Stimulated activated CD8-positive, alpha-beta memory T cell treated with anti-CD3 and anti-CD28 coated beads, Interleukin-15, amount 100 ng/mL, for 24 hours (primary cell): Measurements from ENCODE around the gene CEPT1.

Experiments used
- DNase-seq: peaks from one replicate; pipeline ENCODE4 v3.0.0-alpha.2; 2020; ENCODE audit warnings: low read depth

The CEPT1 gene

DNA sequence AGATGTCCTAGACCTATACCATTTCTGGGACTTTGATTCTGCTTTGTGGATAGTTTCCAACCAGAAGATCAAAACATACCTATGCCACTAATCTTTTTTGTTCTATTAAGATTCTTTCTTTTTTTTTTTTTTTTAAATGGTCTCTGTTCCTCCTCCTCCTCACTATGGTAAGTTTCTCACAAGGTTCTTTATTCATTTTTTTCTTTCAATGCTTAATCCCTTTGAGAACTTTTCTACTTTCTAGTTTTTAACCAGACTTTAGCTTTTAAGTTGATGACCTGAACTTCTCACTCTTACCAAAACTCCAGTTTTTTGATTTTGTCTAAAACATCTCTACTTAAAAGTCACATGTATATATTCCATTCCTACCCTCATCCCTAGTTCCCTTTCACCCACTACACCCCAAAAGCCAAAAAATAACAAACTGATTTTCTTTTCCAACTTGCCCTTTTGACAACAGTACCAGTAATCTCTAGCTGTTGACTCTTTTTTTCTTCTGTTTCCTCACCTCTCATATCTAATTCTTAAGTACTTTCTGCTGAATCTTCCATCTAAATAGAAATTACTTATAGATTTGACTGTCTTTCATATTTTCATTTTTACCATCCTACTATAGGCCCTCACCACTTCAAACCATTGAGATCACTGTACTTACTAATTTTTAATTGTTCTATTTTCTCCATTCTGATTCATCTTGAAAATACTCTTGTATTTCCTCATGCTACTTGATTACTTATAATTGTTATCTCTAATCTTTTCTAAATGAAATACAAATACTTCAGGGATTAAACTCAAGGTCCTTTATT is 6.1 kb downstream of the CEPT1 start:
- no peak for DNase-seq

DNA sequence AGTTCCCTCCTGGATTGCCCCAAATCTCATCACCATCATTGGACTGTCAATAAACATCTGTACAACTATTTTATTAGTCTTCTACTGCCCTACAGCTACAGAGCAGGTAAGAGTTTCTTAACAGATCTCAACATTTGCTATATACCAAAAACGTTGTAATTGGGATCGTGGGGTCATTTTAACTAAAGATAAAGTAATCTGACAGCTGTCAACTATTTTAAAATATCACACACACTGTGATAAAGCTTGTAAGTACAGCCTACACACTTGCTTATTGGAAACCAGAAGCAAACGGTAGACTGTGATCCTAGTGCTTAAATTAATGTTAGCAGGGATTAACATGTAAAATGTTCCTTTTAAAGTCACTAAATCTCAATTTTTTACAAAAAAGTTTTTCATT is 7.9 kb downstream of the CEPT1 start:
- DNase-seq, result no peak

DNA sequence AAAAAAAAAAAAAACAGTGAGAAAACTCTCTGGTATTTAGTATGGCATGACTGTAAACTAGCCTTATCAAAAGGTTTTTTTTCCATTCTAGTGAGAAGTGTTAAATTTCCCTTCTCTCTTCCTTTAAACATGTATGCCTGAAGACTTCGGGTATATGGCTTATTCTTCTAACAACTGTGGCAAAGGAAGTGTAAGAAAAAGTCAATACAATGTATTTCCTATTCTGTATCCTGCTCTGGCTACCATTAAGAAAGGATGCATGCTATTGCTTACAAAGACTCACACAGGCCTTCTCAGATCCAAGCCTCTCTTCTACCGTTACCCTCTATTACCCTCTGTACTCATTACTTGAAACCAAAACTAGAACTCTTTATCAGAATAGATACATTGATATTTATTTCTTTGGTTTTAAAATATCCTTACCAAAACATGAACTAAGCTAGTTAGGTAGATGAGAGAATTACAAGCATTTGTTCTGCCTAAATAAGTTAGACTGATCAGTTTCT is 8.4 kb downstream of the CEPT1 start:
- no peak for DNase-seq

DNA sequence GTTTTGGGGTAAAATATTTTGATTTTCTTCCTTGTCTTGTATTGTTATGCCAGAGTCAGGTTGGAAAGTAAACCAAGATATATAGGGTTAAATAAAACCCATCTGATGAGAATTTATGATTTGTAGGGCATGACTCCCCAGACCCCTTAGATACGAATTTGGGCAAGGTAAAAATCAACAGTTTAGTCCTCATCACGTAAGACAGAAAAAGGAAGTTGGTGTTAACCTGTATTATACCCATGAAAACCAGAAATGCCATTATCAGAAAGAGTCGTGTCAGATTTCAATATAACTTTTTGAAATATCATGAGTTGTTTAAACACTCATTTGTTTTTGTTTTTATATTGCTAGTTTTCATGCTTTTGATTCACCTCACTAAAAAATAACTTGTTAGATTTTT is 11.8 kb downstream of the CEPT1 start:
- DNase-seq, result no peak

DNA sequence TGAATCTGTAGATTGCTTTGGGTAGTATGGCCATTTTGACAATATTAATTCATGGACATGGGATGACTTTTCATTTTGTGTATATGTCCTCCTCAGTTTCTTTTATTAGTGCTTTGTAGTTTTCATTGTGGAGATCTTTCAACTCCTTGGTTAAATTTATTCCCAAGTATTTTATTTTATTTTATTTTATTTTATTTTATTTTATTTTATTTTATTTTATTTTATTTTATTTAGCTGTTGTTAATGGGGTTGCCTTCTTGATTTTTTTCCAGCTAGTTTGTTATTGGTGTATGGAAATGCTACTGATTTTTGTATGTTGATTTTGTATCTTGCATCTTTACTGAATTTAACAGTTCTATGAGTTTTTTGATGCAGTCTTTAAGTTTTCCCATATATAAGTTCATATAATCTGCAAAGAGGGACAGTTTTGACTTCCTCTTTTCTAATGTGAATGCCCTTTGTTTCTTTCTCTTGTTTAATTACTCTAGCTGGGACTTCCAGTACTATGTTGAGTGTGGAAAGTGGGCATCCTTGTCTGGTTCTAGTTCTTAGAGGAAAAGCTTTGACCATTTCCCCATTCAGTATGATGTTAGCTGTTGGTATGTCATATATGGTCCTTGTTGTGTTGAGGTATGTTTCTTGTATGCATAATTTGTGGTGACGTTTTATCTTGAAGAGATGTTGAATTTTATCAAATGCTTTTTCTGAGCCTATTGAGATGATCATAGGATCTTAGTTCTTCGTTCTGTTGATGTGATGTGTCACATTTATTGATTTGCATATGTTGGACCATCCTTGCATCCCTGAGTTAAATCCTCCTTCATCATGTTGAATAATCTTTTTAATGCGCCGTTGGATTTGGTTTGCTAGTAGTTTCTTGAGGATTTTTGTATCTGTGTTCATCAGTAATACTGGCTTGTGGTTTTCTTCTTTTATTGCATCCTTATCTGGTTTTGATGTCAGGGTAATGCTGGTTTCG is 14.3 kb downstream of the CEPT1 start:
- DNase-seq, result no peak

DNA sequence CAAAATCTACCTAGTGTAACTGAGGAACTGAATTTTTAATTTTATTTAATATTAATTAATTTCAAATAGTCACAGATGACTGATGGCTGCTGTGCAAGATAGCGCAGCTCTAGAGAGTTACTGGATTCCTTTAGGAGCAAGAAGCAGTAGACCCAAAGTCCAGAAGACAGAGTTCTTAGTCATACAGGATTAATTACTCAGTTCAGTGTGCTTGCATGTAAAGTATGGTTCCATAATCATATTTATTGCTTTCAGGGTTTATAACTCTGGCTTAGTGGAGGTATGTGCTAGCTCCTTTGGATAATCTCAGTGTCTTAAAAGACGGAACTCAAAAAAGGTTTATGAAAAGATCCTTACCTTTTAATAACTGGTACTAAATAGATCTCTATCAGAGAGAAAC is 17.4 kb downstream of the CEPT1 start:
- no peak for DNase-seq

DNA sequence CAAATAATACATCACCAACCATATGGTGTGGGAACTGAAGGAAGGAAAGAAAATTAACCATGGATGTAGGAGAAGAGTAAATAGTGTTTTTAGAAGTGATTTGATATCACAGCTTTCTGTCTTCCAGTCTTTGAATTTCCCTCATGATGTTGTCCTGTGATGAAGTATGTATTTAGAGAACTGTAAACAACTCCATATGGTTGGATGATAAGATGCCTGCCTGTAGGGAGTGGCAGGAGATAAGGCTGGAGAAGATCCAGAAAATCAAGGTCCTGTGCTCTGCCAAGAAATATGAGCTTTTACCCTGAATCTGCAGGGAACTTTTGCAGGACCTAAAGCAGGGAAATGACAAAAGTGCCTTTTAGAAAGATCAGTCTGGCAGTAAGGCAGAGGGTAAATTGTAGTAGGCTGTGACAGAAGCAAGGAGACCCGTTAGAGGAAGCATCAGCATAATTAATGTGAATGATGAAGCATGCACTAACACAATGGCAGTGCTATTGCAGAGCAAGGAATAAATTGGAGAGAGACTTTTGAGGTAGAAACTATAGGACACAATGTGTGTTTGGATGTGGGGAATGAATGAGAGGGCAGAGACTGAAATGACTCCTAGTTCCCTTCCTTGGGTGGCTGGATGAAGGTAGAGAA is 21.9 kb downstream of the CEPT1 start:
- no peak for DNase-seq

DNA sequence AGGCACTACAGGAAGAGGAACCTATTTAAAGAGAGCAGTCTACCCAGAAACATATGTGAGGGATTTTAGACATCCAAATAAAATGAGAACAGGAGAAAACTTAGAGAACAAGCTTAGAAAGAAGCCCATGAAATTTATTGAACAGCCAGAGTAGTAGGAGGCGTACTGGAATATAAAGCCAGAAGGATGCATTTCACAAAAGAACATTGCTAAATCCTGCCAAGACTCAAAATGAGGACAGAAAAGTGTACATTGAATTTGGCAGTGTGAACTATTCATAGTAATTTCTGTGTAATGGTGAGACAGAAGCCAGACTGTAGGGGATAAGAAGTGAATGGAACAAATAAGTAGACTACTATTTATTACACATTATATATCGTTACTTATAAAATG is 22.5 kb downstream of the CEPT1 start:
- DNase-seq, result no peak

DNA sequence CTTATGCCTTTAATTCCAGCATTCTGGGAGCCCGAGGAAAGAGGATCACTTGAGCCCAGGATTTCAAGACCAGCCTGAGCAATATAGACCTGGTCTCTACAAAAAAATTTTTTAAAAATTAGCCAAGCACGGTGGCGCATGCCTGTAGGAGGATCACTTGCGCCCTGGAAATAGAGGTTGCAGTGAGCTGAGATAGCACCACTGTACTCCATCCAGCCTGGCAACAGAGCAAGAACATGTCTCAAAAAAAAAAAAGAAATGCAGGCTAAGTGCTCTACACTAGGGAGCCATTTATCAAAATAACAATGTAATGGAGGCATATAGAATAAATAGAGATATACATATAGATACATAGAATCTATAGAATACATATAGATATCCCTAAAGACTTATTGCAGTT is 23.3 kb downstream of the CEPT1 start:
- no peak for DNase-seq

DNA sequence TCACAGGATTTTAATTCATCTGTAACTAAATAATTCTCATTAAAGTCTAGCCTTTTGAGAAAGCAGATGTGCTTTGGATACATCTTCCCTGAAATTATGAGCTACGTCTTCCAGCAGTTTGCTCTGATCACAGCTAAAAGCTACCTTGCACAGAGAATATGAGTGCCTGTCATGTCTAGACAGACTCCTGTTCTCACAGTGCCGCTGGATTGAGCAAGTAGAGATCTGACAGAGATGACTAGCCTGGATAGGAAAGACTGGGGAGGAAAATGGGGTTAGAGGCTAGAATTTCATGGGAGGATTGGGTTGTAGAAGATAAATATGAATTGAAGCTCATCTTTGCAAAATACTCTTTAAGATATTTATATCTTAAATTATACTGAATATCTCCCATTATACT is 24.1 kb downstream of the CEPT1 start:
- DNase-seq, result no peak

DNA sequence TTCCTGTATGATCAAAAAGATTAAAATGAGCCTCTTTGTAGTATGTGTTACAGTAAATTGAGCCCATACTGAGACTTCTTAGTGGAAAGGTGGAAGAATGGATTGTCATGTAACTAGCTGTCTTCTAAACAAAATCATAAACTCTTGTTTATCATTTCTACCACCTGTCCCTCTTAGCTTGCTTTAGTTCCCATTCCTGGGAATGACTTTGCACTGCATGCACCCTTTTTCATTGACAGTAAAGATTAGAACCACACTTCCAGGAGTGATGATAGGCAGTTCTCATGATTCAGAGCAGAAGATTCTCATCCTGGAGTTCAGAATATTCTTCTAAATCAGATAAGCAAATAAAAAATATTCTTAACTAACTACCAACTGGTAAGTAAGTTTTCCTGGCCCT is 32.4 kb downstream of the CEPT1 start:
- no peak for DNase-seq

DNA sequence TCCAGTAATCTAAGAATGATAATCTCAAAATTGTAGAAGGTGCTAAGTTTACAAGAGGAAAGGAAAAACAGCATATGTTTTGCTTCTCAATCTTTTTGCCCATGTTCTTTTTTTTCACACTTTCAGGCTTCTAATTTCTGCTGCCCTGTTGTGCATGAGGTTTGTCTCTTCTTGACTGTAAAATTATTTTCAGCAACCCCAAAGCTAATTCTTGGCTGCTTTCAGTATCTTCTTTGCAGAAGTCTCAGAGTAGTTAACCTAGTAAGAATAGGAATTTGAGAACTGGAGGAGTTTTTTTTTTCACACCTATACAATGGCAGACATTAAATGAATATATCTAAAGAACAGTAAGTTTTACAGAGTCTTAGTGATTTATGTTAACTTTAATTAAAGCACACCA is 34.0 kb downstream of the CEPT1 start:
- DNase-seq, result no peak

DNA sequence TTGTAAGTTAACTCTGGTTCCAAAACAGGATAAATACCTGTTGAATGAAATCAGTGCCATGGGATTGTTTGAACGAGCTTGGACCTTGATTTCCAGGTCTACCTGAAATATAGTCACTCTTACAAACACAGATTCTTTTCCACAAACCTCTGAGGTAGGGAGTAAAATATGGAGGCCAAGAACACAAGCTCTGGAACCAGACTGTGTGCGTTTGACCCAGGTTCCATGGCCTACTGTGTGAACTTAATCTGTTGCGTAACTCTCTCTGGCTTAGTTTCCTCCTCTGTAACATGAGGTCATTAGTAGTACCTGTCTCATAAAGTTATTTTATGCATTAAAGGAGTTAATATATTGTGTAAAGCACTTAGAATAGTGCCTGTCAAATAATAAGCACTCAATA is 35.3 kb downstream of the CEPT1 start:
- no peak for DNase-seq

DNA sequence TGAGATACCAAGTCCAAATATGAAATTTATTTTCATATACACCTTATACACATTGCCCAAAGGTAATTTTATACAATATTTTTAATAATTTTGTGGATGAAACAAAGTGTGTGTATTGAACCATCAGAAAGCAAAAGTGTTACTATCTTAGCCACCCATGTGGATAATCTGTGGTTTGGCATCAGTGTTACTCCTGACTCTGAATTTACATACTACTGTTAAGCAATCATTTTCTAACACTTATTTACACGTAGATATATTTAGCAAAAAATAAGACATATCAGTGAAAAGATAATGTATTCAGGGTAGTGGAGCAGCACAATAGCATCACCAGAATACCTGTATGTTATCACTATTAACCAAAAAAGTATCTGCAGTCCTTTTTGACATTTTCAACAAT is 36.7 kb downstream of the CEPT1 start:
- DNase-seq, result no peak

DNA sequence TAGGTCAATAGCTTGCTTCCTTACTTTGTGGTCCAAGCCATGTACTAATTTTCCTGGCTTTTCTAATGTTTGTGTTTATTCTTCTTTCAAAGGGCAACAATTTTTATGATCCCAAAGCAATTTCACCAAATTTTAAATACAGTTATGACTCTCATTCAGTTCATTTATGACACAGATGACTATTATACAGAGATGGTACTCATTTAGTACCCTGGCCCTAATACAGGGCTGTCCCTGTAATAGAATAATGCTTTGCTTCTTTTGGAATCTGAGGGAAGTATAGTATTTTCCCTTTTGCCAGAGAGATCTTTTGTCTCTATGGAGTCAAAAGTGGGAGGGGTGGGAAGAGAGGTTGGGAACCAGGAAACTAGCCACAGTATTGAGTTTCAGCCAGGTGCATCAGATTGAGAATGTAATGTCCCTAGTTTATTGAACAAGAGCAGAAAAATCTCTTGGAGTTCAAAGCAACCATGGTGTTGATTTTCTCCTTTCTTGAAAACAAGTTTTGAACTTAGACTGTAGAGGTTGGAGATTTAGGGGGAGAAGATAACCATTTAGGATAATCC is 40.0 kb downstream of the CEPT1 start:
- no peak for DNase-seq

DNA sequence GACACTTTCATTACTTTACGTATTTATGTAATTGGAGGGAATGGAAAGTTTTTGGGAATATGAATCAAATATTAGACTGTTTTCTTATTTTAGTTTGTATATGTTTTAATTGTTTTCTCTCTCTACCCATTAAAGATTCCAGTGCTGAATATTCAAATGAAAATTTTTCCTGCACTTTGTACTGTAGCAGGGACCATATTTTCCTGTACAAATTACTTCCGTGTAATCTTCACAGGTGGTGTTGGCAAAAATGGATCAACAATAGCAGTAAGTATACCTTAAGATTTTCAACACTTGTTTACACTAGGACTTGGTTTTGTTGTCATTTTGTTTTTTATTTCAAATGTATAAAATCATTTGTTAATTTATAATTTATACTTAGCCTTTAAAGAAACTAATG is 42.0 kb downstream of the CEPT1 start:
- DNase-seq, result no peak

DNA sequence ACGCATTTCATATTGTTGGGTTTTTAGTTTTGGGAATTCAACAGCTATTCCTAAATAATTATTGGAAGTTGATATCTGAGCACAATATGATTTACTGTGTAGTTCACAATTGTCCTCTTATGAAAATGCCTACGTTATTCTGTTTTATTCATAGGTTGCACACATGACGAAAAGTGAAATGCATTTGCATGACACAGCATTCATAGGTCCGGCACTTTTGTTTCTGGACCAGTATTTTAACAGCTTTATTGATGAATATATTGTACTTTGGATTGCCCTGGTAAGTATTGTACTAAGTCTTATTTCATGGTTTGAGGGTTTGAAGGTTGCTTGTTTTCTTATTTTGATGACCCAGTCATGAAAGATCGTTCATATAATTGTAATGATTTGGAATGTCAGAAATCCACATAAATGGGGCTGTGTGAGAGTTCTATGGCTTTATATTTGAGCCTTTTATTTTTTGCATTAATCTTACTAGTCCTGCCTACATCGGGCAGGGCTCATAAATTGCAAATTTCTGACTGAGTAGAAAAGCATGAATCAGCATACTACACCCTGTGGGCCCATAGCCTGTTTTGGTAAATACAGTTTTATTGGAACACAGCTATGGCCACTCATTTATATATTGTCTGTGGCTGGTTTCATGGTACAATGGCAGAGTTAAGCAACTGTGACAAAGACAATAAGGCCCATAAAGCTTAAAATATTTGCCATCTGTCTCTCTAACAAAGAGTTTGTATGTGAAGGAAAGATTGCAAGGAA is 43.5 kb downstream of the CEPT1 start:
- DNase-seq, result no peak

DNA sequence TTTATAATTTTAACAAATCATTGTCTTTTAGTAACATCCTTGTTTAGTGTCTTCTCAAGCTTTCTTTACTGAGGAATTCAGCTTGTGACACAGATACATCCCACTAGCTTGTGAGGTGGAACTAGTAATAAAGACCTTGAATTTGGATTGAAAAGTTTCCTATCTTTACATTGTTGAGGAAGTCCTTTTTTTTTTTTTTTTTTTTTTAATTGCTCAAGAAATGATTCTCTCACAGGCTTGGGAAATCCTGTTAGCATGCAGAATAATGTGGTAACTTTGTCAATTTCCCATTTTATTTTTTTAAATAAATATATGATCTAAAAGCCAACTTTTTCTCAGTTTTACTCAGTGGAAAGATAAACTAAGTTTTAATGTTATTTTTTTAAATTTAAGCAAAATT is 44.6 kb downstream of the CEPT1 start:
- DNase-seq, result no peak

DNA sequence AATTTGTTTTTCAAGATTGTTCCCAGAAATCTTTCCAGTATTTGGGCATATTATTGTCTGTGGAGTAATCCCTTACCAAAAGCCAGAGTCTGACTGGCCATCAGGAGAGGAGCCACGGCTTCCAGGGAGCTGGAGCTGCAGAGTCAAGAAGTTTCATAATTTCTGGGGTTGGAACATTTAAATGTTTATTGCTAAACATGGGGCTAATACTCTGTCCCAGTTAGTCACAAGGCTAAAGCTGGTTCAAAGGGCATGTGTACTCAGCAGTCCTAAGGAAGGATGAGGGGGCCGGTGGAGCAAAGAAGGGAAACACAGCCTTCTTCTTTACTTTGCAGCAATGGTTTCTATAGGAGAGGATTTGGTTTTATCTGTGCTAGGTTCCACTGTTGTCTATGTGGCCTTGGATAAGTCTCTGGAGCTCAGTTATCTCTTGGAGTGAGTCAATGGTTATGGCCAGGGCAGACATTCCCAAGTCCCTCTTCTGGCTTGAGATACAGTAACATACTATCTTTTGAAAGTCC is 51.0 kb downstream of the CEPT1 start:
- DNase-seq, result no peak

DNA sequence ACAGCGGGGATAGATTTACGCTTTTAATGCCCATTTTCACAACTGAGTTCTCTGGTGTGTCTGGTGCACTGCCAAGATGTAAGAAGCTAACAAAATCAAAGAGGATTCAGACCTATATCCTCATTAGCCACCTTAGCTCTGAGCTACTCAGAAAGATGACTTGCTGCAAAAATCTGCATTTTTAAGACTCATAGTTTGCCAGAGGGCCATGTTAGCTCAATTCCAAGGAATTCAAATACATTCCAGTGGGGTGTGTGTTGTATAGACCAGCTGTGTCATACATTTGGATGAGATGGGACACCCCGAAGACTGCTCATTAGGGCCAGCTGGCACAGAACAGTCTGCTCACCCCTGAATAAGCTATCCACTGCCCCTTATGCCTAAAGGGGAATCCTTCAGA is 51.5 kb downstream of the CEPT1 start:
- no peak for DNase-seq

DNA sequence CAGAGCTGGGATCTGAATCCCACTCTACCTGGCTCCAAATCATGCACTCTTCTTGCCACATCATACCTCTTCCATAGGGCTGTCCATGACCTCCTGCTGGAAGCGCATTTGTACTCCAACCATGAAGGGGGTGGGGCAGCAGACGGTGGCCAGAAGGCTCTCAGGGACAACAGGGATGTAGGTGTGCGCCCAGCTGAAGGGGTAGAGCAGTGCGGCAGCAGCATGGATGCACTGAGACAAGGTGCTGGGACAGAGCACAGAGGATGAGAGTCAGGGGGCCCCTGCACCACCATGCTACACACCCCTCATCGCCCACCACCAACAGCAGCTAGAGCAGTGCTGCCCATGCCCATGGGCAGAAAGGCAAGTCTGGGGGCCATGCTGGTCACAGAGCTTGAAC is 52.1 kb downstream of the CEPT1 start:
- DNase-seq, result no peak
